ENCODE results near the gene UNC13D.

Gene UNC13D

DNA sequence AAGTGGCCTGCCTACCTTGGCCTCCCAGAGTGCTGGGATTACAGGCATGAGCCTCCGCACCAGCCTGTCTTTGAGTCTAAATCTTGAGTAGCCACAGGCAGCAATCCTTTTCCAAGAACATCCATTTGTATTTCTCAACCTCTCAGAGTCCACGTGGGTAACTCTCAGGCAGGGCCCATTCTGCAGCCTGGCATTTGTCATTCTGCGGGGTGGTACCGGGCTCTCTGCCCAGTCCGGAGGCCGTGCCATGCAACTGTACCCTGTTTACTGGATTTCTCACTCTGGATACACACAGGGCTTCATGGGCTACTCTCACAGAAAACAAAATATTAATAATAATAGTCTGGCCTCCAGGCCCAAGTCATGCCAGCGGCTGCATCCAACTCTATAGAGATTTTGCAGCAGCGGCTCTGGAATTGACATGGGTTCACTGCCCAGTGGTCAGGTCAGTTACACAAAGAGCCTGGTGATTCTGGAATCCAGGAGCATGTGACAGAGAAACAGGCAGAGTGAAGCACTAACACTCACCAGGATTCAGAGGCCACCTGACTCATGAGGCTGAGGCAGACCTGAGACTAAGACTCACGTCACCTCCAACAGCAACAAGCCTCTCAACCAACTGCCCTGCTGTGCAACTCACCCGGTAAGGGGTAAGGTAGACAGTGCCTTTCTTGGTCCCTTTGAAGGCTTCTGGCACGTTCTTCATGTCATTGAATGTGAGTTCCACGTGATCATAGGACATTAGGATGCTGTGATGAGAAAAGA lies 6.9 kb upstream of the UNC13D start:
- no peak for DNase-seq (ENCODE audit: low read depth)
- TF ChIP-seq, protein P1, sequence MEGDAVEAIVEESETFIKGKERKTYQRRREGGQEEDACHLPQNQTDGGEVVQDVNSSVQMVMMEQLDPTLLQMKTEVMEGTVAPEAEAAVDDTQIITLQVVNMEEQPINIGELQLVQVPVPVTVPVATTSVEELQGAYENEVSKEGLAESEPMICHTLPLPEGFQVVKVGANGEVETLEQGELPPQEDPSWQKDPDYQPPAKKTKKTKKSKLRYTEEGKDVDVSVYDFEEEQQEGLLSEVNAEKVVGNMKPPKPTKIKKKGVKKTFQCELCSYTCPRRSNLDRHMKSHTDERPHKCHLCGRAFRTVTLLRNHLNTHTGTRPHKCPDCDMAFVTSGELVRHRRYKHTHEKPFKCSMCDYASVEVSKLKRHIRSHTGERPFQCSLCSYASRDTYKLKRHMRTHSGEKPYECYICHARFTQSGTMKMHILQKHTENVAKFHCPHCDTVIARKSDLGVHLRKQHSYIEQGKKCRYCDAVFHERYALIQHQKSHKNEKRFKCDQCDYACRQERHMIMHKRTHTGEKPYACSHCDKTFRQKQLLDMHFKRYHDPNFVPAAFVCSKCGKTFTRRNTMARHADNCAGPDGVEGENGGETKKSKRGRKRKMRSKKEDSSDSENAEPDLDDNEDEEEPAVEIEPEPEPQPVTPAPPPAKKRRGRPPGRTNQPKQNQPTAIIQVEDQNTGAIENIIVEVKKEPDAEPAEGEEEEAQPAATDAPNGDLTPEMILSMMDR (conservative IDR thresholded peaks at IDR 0.05; ENCODE audit: control insufficient read depth, insufficient read depth, low read depth, low read length), result no peak

DNA sequence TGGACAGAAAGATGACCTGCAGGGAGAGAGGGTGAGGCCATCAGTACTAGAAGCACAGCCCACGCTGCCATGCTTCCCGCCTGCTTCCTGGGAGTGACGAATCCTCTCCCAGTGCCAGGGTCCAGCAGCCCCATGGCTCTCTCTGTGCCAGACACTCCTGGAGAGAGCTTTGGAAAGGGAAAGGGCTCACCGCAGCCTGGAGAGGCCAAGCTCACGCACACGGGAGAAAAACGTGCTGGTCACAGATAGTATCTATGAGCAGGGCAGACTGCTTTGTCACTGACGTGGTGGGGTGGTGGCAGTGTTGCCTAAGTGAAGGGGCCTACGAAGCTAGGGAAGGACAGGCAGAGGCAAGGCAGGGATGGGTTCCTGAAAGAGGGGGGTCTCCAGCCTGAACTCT lies 5.5 kb upstream of the UNC13D start:
- no peak for DNase-seq (ENCODE audit: low read depth)
- no peak overlapping the region for H3K4me3 ChIP-seq (ENCODE audit: control insufficient read depth, low read depth, low read length)
- TF ChIP-seq, protein P1 (conservative IDR thresholded peaks at IDR 0.05; ENCODE audit: control insufficient read depth, insufficient read depth, low read depth, low read length), result no peak

More for the DNA sequence above, 6.9 kb upstream of the UNC13D start:
- no peak overlapping the region for H3K4me3 ChIP-seq (ENCODE audit: control insufficient read depth, low read depth, low read length)

DNA sequence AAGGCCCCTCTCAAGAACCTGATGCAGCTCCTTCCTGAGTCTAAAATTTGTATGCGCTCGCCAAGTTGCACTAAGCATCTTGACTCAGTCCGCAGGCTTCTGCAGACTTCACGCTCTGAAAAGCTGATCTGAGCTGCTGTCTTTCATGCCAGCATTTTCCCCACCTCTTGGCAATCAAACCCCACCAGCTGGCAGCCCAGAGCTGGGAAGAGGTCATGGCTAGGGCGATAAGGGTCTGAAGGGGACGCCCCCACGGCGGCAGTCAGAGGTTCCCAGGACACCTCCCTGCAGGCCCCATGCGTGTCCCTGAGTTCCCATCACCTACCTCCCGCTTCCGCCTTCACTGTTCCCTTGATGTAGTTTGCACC lies 5.1 kb upstream of the UNC13D start:
- TF ChIP-seq, protein P1 (conservative IDR thresholded peaks at IDR 0.05; ENCODE audit: control insufficient read depth, insufficient read depth, low read depth, low read length), result no peak
- no peak overlapping the region for H3K4me3 ChIP-seq (ENCODE audit: control insufficient read depth, low read depth, low read length)
- DNase-seq (ENCODE audit: low read depth), result no peak

DNA sequence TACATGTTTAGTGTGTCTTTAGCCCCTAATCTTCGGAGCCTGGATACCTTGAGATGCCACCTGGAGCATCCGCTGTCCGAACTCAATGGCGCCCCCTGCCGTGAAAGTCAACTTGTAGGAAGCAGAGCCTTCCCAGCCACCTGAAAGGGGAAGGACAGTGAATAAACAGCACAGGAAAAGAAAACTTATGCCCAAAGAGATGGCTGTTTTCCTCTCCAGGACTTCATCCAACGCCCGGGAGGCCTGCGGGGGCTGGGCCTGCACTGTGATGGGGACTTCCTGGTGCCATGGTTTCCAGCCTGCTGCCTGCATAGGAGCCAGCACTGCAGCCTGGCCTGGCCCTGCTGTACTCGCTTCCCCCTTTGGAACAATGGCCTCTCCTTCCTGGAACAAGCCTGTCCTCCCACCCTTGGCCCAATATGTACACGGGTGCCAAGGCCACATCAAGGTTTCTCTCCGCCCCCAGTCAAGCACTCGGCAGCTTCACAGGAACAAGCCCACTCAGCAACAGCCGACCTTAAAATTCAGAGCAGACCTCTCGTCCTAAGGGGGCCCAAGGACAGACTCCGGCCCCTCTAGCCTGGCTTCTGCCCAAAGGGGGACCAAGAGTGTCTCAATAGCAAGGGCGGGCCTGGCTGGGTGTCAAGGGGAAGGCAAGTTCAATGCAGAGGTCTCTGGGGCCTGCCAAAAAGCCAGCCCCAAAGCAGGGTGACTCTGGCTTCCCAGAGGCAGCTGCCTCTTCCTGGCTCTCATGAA lies 4.5 kb upstream of the UNC13D start:
- DNase-seq (ENCODE audit: low read depth), result peak; percentile 51
- TF ChIP-seq, protein P1 (conservative IDR thresholded peaks at IDR 0.05; ENCODE audit: control insufficient read depth, insufficient read depth, low read depth, low read length), result peak; percentile 67
- no peak overlapping the region for H3K4me3 ChIP-seq (ENCODE audit: control insufficient read depth, low read depth, low read length)

DNA sequence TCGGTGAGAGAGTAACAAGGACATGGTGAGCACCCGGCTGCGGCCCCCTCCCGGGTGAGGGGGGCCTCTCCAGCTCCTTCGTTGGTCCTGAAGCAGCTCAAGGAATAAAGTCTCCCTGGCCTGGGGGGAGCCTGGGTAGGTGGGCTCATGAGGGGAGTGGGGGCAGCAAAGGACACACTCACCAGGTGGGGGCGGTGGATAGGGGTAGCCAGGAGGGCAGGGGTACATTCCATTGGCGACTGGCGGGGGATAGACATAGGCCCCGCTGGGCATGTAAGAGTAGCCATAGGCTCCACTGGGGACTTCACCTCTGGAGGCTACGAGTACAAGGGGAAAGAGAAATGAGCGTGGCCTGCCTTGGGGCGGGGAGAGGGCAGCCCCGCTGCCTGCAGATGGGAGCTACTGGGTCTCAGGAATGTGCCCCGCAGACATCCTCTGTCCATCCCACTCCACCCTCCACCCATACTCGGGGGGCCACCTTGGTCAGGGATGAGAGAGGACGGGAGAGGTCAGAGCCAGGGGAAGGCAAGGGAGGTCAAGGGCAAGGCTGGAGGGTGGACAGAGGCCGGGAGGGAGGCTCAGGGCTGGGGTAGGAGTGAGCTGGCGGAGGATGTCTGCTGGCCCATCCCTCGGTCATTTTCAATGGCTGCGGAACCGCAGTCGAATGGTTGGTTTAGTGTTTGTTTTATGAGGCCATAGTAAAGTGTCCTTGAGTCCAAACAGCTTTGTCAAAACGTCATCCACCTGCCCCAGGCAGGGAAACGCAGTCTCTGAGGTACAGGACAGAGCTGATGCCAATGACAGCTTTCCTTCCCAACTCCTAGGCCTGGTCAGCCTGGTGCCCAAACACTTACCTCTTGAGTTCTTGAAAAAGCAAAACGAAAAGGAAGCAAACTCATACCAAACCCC lies 3.7 kb upstream of the UNC13D start:
- no peak for DNase-seq (ENCODE audit: low read depth)
- TF ChIP-seq, protein P1 (conservative IDR thresholded peaks at IDR 0.05; ENCODE audit: control insufficient read depth, insufficient read depth, low read depth, low read length), result no peak
- H3K4me3 ChIP-seq (ENCODE audit: control insufficient read depth, low read depth, low read length), result no peak overlapping the region
